Mesendoderm (in vitro differentiated cells): Measurements from ENCODE around the gene ARHGEF16.

ENCODE experiments used
- DNase-seq: peaks from one replicate; pipeline ENCODE4 v3.0.0; 2013
- H2AK5ac ChIP-seq: 2 replicates; pipeline ENCODE4 v1.6.1; 2013; ENCODE audit warnings: low read length, inconsistent platforms
- H2BK120ac ChIP-seq: 2 replicates; pipeline ENCODE4 v1.6.1; 2013; ENCODE audit warnings: low read depth, mild to moderate bottlenecking, low read length, moderate library complexity, mixed read lengths
- H2BK15ac ChIP-seq: replicated peaks from 2 replicates; pipeline ENCODE4 v1.6.1; 2013; ENCODE audit warnings: low read depth, mild to moderate bottlenecking, moderate library complexity
- H2BK5ac ChIP-seq: 2 replicates; pipeline ENCODE4 v1.6.1; 2013; ENCODE audit warnings: low read length, inconsistent platforms
- H3K18ac ChIP-seq: 2 replicates; pipeline ENCODE4 v1.6.1; 2013; ENCODE audit warnings: mild to moderate bottlenecking, low read length, mixed read lengths
- H3K23ac ChIP-seq: one replicate; pipeline ENCODE4 v1.6.1; 2013; ENCODE audit warnings: low read length
- H3K27ac ChIP-seq: 2 replicates; pipeline ENCODE4 v1.5.1; 2013; ENCODE audit warnings: low read depth, mild to moderate bottlenecking, inconsistent platforms, low read length, moderate library complexity
- H3K27me3 ChIP-seq: 2 replicates; pipeline ENCODE4 v1.6.1; 2013; ENCODE audit warnings: low read length, control low read depth, mild to moderate bottlenecking, inconsistent platforms; ENCODE audit not compliant: insufficient read depth, poor library complexity
- H3K36me3 ChIP-seq: 2 replicates; pipeline ENCODE4 v1.6.1; 2013; ENCODE audit warnings: low read length, inconsistent platforms; ENCODE audit not compliant: control insufficient read depth, insufficient read depth
- H3K4ac ChIP-seq: one replicate; pipeline ENCODE4 v1.6.1; 2013; ENCODE audit warnings: low read depth, mild to moderate bottlenecking, low read length, moderate library complexity
- H3K4me1 ChIP-seq: 2 replicates; pipeline ENCODE4 v1.6.1; 2013; ENCODE audit warnings: low read depth, low read length, inconsistent platforms; ENCODE audit not compliant: control insufficient read depth
- H3K4me2 ChIP-seq: 2 replicates; pipeline ENCODE4 v1.6.1; 2013; ENCODE audit warnings: low read length
- H3K4me3 ChIP-seq: 2 replicates; pipeline ENCODE4 v1.5.1; 2013; ENCODE audit warnings: mild to moderate bottlenecking, low read length
- H3K56ac ChIP-seq: one replicate; pipeline ENCODE4 v1.6.1; 2013; ENCODE audit warnings: low read length
- H3K79me1 ChIP-seq: 2 replicates; pipeline ENCODE4 v1.6.1; 2013; ENCODE audit warnings: low read length, inconsistent platforms
- H3K79me2 ChIP-seq: 2 replicates; pipeline ENCODE4 v1.6.1; 2013; ENCODE audit warnings: mild to moderate bottlenecking, low read length; ENCODE audit not compliant: control insufficient read depth, insufficient read depth
- H3K9ac ChIP-seq: 2 replicates; pipeline ENCODE4 v1.6.1; 2013; ENCODE audit warnings: low read length, inconsistent platforms
- H4K5ac ChIP-seq: one replicate; pipeline ENCODE4 v1.6.1; 2013; ENCODE audit warnings: low read length
- H4K8ac ChIP-seq: one replicate; pipeline ENCODE4 v1.6.1; 2013; ENCODE audit warnings: low read depth, mild to moderate bottlenecking, control low read depth, low read length, moderate library complexity
- WGBS: extraction: QIAGEN DNeasy Blood & Tissue Kit; methylation state at CpG from one replicate; pipeline ENCODE4 v1.1.7; 2013; ENCODE audit warnings: low lambda C conversion rate, missing lambda C conversion rate; ENCODE audit not compliant: insufficient coverage; ENCODE audit errors: extremely low coverage; 5-methylcytosine and 5-hydroxymethylcytosine counted together

Gene ARHGEF16

DNA sequence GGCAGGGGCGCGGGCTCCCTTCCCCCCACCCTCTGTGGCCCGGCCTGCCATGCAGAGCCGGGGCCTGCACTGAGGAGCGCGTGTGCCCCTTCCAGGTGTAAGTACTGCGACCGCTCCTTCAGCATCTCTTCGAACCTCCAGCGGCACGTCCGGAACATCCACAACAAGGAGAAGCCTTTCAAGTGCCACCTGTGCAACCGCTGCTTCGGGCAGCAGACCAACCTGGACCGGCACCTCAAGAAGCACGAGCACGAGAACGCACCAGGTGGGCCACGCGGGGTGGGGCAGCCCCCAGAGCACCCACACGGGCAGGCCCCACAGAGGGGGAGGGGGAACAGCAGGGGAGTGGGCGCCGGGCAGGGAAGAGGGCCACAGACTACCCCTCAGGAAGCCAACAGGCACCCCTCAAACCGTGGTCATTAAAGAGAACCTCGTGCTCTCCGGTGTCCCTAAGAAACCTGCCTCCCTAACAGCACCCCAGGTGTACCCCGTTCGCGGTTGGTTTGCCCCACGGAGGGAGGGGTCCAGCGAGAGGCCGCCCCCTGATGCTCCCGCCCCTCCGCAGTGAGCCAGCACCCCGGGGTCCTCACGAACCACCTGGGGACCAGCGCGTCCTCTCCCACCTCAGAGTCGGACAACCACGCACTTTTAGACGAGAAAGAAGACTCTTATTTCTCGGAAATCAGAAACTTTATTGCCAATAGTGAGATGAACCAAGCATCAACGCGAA lies 28.8 kb upstream of the ARHGEF16 start:
- no CpG with 5 or more reads among the region's 44 CpGs for WGBS
- H3K79me1 ChIP-seq, result no peaks in the 10 kb centered on the region
- H3K56ac ChIP-seq, result no peak overlapping the region
- no peak for DNase-seq
- H3K23ac ChIP-seq, result no peak overlapping the region
- no peak overlapping the region for H3K4ac ChIP-seq
- no peak overlapping the region for H3K18ac ChIP-seq
- no peak overlapping the region for H2BK120ac ChIP-seq
- no peak overlapping the region for H3K4me3 ChIP-seq
- H3K27me3 ChIP-seq, result no peaks in the 10 kb centered on the region
- no peak overlapping the region for H2AK5ac ChIP-seq
- no peaks in the 10 kb centered on the region for H3K4me1 ChIP-seq
- no peaks in the 10 kb centered on the region for H3K36me3 ChIP-seq
- no peak overlapping the region for H3K4me2 ChIP-seq
- H3K9ac ChIP-seq, result no peak overlapping the region
- H2BK5ac ChIP-seq, result no peak overlapping the region
- no peak overlapping the region for H3K27ac ChIP-seq
- H2BK15ac ChIP-seq, result no peak overlapping the region
- H3K79me2 ChIP-seq, result no peaks in the 10 kb centered on the region
- H4K8ac ChIP-seq, result no peak overlapping the region
- H4K5ac ChIP-seq, result no peak overlapping the region

DNA sequence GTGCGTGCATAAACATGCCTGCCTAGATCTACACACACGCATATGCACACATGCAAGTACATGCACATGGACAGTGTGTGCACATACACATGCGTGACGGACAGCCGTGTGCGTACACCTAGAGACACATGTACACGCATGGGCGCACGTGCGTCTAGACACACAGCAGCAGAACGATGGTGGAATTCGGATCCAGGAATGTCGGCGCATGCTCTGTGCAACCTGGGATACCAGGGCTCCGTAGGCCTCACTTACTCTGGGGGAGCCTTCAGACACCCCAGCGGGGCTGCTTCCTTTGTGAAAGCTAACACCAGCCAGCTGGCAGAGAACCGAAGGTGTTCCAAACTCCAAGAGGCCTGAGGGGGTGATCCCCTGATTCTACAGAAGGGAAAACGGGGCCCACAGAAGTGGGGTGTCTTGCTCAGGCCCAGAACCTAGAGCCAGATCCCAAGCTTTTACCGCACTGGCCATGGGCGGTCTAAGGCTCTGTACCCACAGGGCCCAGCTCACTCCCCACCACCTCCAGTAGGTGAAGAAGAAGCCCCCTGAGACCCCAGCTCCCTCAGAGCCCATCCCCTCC lies 27.4 kb upstream of the ARHGEF16 start:
- H3K27me3 ChIP-seq, result no peaks in the 10 kb centered on the region
- no peak overlapping the region for H3K56ac ChIP-seq
- H2BK15ac ChIP-seq, result no peak overlapping the region
- H4K5ac ChIP-seq, result no peak overlapping the region
- no peak overlapping the region for H2BK5ac ChIP-seq
- no peak overlapping the region for H3K4ac ChIP-seq
- H2AK5ac ChIP-seq, result no peak overlapping the region
- H3K4me2 ChIP-seq, result no peak overlapping the region
- no peak overlapping the region for H3K27ac ChIP-seq
- no peaks in the 10 kb centered on the region for H3K36me3 ChIP-seq
- H3K4me1 ChIP-seq, result no peaks in the 10 kb centered on the region
- DNase-seq, result no peak
- no peaks in the 10 kb centered on the region for H3K79me1 ChIP-seq
- no peak overlapping the region for H4K8ac ChIP-seq
- no peak overlapping the region for H3K9ac ChIP-seq
- H2BK120ac ChIP-seq, result no peak overlapping the region
- no peak overlapping the region for H3K23ac ChIP-seq
- no peak overlapping the region for H3K4me3 ChIP-seq
- WGBS, result no CpG with 5 or more reads among the region's 20 CpGs
- H3K79me2 ChIP-seq, result no peaks in the 10 kb centered on the region
- H3K18ac ChIP-seq, result no peak overlapping the region

DNA sequence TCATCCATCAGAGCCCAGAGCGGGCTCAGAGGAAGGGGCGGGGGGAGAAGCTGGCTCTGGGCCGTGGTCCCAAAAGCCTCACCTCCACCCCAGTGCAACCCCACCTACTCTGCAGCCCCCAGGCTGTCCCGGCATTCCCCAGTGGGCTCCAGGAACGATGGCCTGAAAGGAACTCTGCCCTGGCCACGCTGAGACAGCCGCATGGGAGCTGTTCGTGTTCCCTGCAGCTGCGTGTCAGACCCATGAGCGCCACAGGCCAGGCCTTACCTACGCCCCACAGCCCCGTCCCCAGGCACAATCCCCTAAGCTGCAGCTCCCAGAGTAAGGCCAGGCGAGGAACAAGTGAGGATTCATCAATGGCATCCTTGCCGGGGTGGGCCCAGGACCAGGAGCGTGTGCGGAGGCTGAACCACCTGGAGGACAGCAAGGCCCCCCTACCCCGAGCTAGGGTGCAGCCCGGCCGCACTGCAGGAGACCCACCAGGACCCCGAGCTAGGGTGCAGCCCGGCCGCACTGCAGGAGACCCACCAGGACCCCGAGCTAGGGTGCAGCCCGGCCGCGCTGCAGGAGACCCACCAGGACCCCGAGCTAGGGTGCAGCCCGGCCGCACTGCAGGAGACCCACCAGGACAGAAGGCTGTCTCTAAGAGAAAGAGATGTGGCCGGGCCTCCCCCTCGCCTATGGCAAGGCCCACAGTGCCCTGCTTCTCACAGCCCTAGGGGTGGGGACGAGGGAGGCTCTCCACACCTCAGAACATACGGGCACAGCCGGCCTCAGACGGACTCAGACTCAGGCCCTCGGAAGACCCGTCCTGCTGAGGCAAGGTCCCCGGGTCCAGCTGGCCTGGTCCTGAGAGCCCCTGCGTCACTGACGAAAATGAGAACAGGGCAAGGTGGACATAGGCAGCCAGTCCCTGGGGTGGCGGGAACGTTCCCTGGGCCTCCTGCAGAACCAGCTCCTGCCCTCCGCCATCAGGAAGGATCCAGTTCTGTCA lies 26.5 kb upstream of the ARHGEF16 start:
- Histone ChIP-seq H3K79me1 (no peaks in the 10 kb centered on the region), H3K27ac (no peak overlapping the region), H3K18ac (no peak overlapping the region), H3K4me2 (no peak overlapping the region), H3K9ac (no peak overlapping the region), H4K8ac (no peak overlapping the region), H3K4ac (no peak overlapping the region), H4K5ac (no peak overlapping the region), H2BK120ac (no peak overlapping the region), H3K23ac (no peak overlapping the region), H3K36me3 (no peaks in the 10 kb centered on the region), H3K4me1 (no peaks in the 10 kb centered on the region), H3K4me3 (no peak overlapping the region), H3K79me2 (no peaks in the 10 kb centered on the region), H2BK5ac (no peak overlapping the region), H3K27me3 (no peaks in the 10 kb centered on the region), H2BK15ac (no peak overlapping the region), H3K56ac (no peak overlapping the region), H2AK5ac (no peak overlapping the region)
- WGBS, result no CpG with 5 or more reads among the region's 43 CpGs
- DNase-seq, result no peak

DNA sequence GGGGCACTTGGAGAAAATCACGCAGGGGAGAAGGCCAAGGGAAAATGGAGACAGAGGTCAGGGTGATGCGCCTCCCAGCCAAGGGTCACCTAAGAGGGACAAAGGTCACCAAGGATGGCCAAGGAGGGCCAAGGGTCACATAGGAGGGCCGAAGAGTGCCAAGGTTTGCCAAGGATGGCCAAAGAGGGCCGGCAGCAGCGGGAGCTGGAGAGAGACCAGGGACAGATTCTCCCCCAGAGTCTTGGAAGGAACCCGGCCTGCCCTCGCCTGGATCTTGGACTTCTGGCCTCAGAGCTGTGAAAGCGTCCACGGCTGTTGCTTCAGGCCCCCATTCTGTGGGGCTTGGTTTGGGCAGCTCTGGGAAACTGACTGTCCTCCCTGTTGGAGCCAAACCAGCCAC lies 25.6 kb upstream of the ARHGEF16 start:
- H4K5ac ChIP-seq, result no peak overlapping the region
- no peak overlapping the region for H2BK5ac ChIP-seq
- no peaks in the 10 kb centered on the region for H3K4me1 ChIP-seq
- no peak overlapping the region for H3K4ac ChIP-seq
- no peak overlapping the region for H3K18ac ChIP-seq
- H3K56ac ChIP-seq, result no peak overlapping the region
- H4K8ac ChIP-seq, result no peak overlapping the region
- no peaks in the 10 kb centered on the region for H3K79me1 ChIP-seq
- no peaks in the 10 kb centered on the region for H3K36me3 ChIP-seq
- no peak overlapping the region for H3K23ac ChIP-seq
- H3K27me3 ChIP-seq, result no peaks in the 10 kb centered on the region
- no peak overlapping the region for H2BK15ac ChIP-seq
- H2BK120ac ChIP-seq, result no peak overlapping the region
- H3K79me2 ChIP-seq, result no peaks in the 10 kb centered on the region
- DNase-seq, result no peak
- WGBS, result no CpG with 5 or more reads among the region's 9 CpGs
- no peak overlapping the region for H3K9ac ChIP-seq
- no peak overlapping the region for H2AK5ac ChIP-seq
- no peak overlapping the region for H3K4me2 ChIP-seq
- H3K27ac ChIP-seq, result no peak overlapping the region
- no peak overlapping the region for H3K4me3 ChIP-seq

DNA sequence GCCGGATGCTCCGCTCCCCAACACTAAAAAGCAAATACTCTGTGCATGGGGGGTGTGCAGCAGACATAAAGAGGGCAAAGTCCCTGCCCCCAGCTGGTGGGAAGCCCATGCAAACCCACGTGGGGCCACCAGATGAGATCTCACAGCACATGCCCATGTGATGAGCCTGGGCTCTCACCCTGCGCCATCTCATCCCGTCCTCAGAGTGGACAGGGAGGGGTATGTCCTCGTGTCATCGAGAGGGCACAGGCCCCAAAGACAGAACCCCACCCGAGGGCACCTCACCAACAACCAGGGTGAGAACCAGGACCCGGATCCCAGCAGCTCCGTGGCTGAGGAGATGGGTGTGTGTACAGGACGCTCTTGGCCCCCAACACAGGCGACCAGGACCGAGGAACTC lies 25.1 kb upstream of the ARHGEF16 start:
- H4K8ac ChIP-seq, result no peak overlapping the region
- DNase-seq, result no peak
- H3K79me1 ChIP-seq, result no peaks in the 10 kb centered on the region
- H3K9ac ChIP-seq, result no peak overlapping the region
- H3K27ac ChIP-seq, result no peak overlapping the region
- H2BK5ac ChIP-seq, result no peak overlapping the region
- no peak overlapping the region for H3K56ac ChIP-seq
- no peaks in the 10 kb centered on the region for H3K4me1 ChIP-seq
- WGBS, result no CpG with 5 or more reads among the region's 13 CpGs
- H3K18ac ChIP-seq, result no peak overlapping the region
- H3K36me3 ChIP-seq, result no peaks in the 10 kb centered on the region
- no peak overlapping the region for H2BK15ac ChIP-seq
- no peak overlapping the region for H4K5ac ChIP-seq
- no peaks in the 10 kb centered on the region for H3K79me2 ChIP-seq
- H3K4ac ChIP-seq, result no peak overlapping the region
- no peak overlapping the region for H3K4me2 ChIP-seq
- H3K27me3 ChIP-seq, result no peaks in the 10 kb centered on the region
- H2AK5ac ChIP-seq, result no peak overlapping the region
- no peak overlapping the region for H3K4me3 ChIP-seq
- no peak overlapping the region for H3K23ac ChIP-seq
- no peak overlapping the region for H2BK120ac ChIP-seq
